Measurements from ENCODE around the gene GLIS1. TPM values are rescaled to one million over a fixed set of nuclear protein-coding genes. Genes with fewer than 3 reads are reported as not detected.

Gene GLIS1
- total RNA-seq, 1 experiment from 2014 or later = 0.24 TPM

- Mint-ChIP-seq H3K36me3 (peaks cover 9% of the 10 kb centered on the region; the same call in 1 of the 2 replicates), H3K27ac (no peak overlapping the region), H3K4me1 (peaks cover 19% of the 10 kb centered on the region), H3K27me3 (ENCODE audit: low read depth) (no peaks in the 10 kb centered on the region; the same call in 1 of the 2 replicates), H3K9me3 (peaks cover 13% of the 10 kb centered on the region), H3K4me3 (no peak overlapping the region)
- DNase-seq (ENCODE audit: low spot score) (no peak), ATAC-seq (no peak)
- POLR2A ChIA-PET = no interaction called here
- CTCF ChIA-PET = interaction anchor here (1.0 to 3.4 kb wide), 9 partner anchors 21 to 143 kb away, joined by 3 to 21 read pairs (median 4); no protein-coding TSS in a partner anchor
- TF ChIP-seq E2F5 (CRISPR knock-in tag; IDR thresholded peaks at IDR 0.05) (no peak), FOXK1 (CRISPR knock-in tag; IDR thresholded peaks at IDR 0.05) (no peak), ZNF317 (CRISPR knock-in tag; IDR thresholded peaks at IDR 0.05; ENCODE audit: borderline replicate concordance, low read depth) (no peak), IRF1 (CRISPR knock-in tag; IDR thresholded peaks at IDR 0.05) (no peak), PRRX2 (CRISPR knock-in tag; IDR thresholded peaks at IDR 0.05) (no peak), IRF2 (CRISPR knock-in tag; IDR thresholded peaks at IDR 0.05; ENCODE audit: borderline replicate concordance, low read depth) (no peak), KAT7 (CRISPR knock-in tag; IDR thresholded peaks at IDR 0.05; ENCODE audit: borderline replicate concordance) (no peak), PRDM15 (CRISPR knock-in tag; IDR thresholded peaks at IDR 0.05) (no peak), CDX4 (CRISPR knock-in tag; IDR thresholded peaks at IDR 0.05; ENCODE audit: borderline replicate concordance) (no peak), OVOL2 (CRISPR knock-in tag; IDR thresholded peaks at IDR 0.05; ENCODE audit: borderline replicate concordance) (no peak), ATF1 (CRISPR knock-in tag; IDR thresholded peaks at IDR 0.05) (no peak), ZNF219 (CRISPR knock-in tag; IDR thresholded peaks at IDR 0.05; ENCODE audit: borderline replicate concordance) (no peak), ATF6 (CRISPR knock-in tag; IDR thresholded peaks at IDR 0.05) (no peak), FOXJ3 (CRISPR knock-in tag; IDR thresholded peaks at IDR 0.05; ENCODE audit: borderline replicate concordance) (no peak), GRHL2 (CRISPR knock-in tag; IDR thresholded peaks at IDR 0.05; ENCODE audit: insufficient replicate concordance, severe bottlenecking) (no peak), SOX15 (CRISPR knock-in tag; IDR thresholded peaks at IDR 0.05) (no peak)
Observed at GRCh38 chr1:53572815-53573173, 166.2 kb downstream of the GLIS1 start.

- POLR2A ChIA-PET = no interaction called here
- peaks cover 18% of the 10 kb centered on the region for H3K9me3 Mint-ChIP-seq
- H3K4me3 Mint-ChIP-seq = no peak overlapping the region
- H3K36me3 Mint-ChIP-seq = peaks cover 15% of the 10 kb centered on the region
- DNase-seq (ENCODE audit: low spot score) (peak; percentile 12), ATAC-seq (peak; percentile 48)
- H3K4me1 Mint-ChIP-seq = peaks cover 18% of the 10 kb centered on the region
- CTCF ChIA-PET = interaction anchor here (1.0 to 3.4 kb wide), 9 partner anchors 21 to 144 kb away, joined by 3 to 21 read pairs (median 4); no protein-coding TSS in a partner anchor
- H3K27me3 Mint-ChIP-seq (ENCODE audit: low read depth) = peaks cover under 1% of the 10 kb centered on the region
- no peak overlapping the region for H3K27ac Mint-ChIP-seq
- TF ChIP-seq RORB (CRISPR knock-in tag; IDR thresholded peaks at IDR 0.05) (no peak), ERG (CRISPR knock-in tag; IDR thresholded peaks at IDR 0.05) (no peak), NFE2L1 (CRISPR knock-in tag; IDR thresholded peaks at IDR 0.05) (no peak), NR2C2 (CRISPR knock-in tag; IDR thresholded peaks at IDR 0.05) (no peak), E2F4 (CRISPR knock-in tag; IDR thresholded peaks at IDR 0.05; ENCODE audit: borderline replicate concordance, low read depth) (no peak), JAZF1 (CRISPR knock-in tag; IDR thresholded peaks at IDR 0.05) (no peak), PRRX2 (CRISPR knock-in tag; IDR thresholded peaks at IDR 0.05) (no peak), TCF7 (CRISPR knock-in tag; IDR thresholded peaks at IDR 0.05; ENCODE audit: low read depth) (no peak)
Observed at GRCh38 chr1:53572065-53572814, 166.7 kb downstream of the GLIS1 start.
